Transverse colon (tissue), 4 donors: Measurements from ENCODE around the gene FIP1L1. TPM values are rescaled to one million over a fixed set of nuclear protein-coding genes. Genes with fewer than 3 reads are reported as not detected.

Experiments used
- DNase-seq: peaks from one replicate; pipeline ENCODE4 v3.0.0-alpha.2; 2019
- H3K27ac ChIP-seq, 4 donors: fragments of 200-600 bp; sonication (generic); 2 replicates each; pipeline ENCODE4 v1.5.1; 2016 to 2018; ENCODE audit warnings: inconsistent platforms in 4 of 4
- H3K27me3 ChIP-seq: fragments of 200-600 bp; sonication (generic); 2 replicates; pipeline ENCODE4 v1.5.1; 2017; ENCODE audit warnings: inconsistent platforms
- H3K36me3 ChIP-seq, 4 donors: fragments of 200-600 bp; sonication (generic); 2 replicates each; pipeline ENCODE4 v1.5.1; 2017 to 2019; ENCODE audit warnings: inconsistent platforms in 4 of 4
- H3K4me1 ChIP-seq, 4 donors: fragments of 200-600 bp; sonication (generic); 2 replicates each; pipeline ENCODE4 v1.5.1; 2017 to 2020; ENCODE audit warnings: inconsistent platforms in 4 of 4
- H3K4me3 ChIP-seq, 4 donors: fragments of 200-600 bp; sonication (generic); 1 replicate in 1 of 4; 2 replicates in 3 of 4; pipeline versions ENCODE4 v1.5.1 to v1.6.1; 2017 to 2019; ENCODE audit warnings: inconsistent platforms in 4 of 4
- H3K9me3 ChIP-seq, 2 donors: fragments of 200-600 bp; sonication (generic); 2 replicates each; pipeline ENCODE4 v1.5.1; 2017 to 2019; ENCODE audit warnings: inconsistent platforms in 2 of 2
- EP300 ChIP-seq: sonication (generic); formaldehyde crosslinking; IDR thresholded peaks from one replicate; pipeline ENCODE4 v1.6.1; 2017; ENCODE audit warnings: antibody characterized with exemption, low read depth
- POLR2A ChIP-seq: fragments of 450-650 bp; IDR thresholded peaks from one replicate; pipeline ENCODE4 v1.6.1; 2016; ENCODE audit warnings: antibody characterized with exemption, mild to moderate bottlenecking, moderate library complexity
- POLR2AphosphoS5 ChIP-seq, 3 donors: sonication (generic); formaldehyde crosslinking; IDR thresholded peaks; one replicate each; pipeline ENCODE4 v1.6.1; 2016; ENCODE audit warnings: antibody characterized with exemption in 3 of 3
- WGBS, 2 donors: methylation state at CpG; one replicate each; pipeline ENCODE4 v1.1.5; 2018; ENCODE audit warnings: low coverage in 1 of 2; 5-methylcytosine and 5-hydroxymethylcytosine counted together
- in situ Hi-C, 4 donors: fragments of 200-750 bp; cut with MboI; loops; one replicate each; pipeline versions ENCODE4 v1.15.0 to v1.15.1; 2017; ENCODE audit warnings: low sequenced_read_pairs in 3 of 4, low pct_ligation_motif_present in 1 of 4, low pct_unique_long_range_greater_than_20kb in 1 of 4
- intact Hi-C: fragments of 100-400 bp; cut with DNase I; formaldehyde crosslinking; loops from one replicate; pipeline ENCODE4 v1.15.1; 2023; ENCODE audit warnings: low total_unique reads
- total RNA-seq, 4 donors: library from RNA; depleted of rRNA; stranded (reverse); fragments of >200 nt; gene quantifications; one replicate each; pipeline ENCODE4 v1.1.0, GENCODE V29; 2016
- TF ChIP-seq, protein P1 (sequence below), 5 experiments: fragments of 200-600 bp in 3 of 5; fragments of 450-650 bp in 2 of 5; sonication (generic) in 3 of 5; IDR thresholded peaks; 1 replicate in 2 of 5; 2 replicates in 3 of 5; pipeline ENCODE4 v1.5.1; 2016 to 2017; ENCODE audit warnings: antibody characterized with exemption in 5 of 5, inconsistent platforms in 3 of 5, mild to moderate bottlenecking in 2 of 5, moderate library complexity in 1 of 5

Gene FIP1L1
- total RNA-seq, 4 donors from 2014 or later, result 20.6 to 97.5 (median 43.9) TPM

DNA sequence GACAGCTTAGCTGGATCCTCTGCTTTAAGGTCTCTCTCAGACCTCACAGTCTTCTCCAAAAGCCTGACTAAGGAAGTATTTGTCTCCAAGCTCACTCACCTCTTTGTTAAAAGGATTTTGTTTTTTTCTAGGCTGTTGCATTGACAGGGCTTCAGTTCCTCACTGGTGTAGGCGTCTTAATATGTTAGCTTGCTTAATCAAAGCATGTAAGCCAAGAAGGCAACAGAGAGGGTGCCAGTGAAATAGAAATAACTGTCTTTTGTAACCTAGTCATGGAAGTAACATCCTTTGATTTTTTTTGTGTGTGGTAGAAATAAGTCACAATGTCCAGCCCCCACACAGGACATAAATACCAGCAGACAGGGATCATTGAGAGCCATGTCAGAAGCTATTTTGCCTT is 58.8 kb downstream of the FIP1L1 start:
- in situ Hi-C loops (no loop called here), intact Hi-C loops (no loop called here)
- H3K27me3 ChIP-seq, result no peaks in the 10 kb centered on the region
- no peaks in the 10 kb centered on the region for H3K9me3 ChIP-seq
- DNase-seq, result no peak
- TF ChIP-seq POLR2A (no peak), EP300 (no peak), POLR2AphosphoS5 (IDR thresholded peaks at IDR 0.05) (no peak)
- TF ChIP-seq, protein P1, sequence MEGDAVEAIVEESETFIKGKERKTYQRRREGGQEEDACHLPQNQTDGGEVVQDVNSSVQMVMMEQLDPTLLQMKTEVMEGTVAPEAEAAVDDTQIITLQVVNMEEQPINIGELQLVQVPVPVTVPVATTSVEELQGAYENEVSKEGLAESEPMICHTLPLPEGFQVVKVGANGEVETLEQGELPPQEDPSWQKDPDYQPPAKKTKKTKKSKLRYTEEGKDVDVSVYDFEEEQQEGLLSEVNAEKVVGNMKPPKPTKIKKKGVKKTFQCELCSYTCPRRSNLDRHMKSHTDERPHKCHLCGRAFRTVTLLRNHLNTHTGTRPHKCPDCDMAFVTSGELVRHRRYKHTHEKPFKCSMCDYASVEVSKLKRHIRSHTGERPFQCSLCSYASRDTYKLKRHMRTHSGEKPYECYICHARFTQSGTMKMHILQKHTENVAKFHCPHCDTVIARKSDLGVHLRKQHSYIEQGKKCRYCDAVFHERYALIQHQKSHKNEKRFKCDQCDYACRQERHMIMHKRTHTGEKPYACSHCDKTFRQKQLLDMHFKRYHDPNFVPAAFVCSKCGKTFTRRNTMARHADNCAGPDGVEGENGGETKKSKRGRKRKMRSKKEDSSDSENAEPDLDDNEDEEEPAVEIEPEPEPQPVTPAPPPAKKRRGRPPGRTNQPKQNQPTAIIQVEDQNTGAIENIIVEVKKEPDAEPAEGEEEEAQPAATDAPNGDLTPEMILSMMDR (IDR thresholded peaks at IDR 0.05), result no peak
- H3K27ac ChIP-seq, result no peak overlapping the region
- WGBS, 2 donors, result 95 to 100% methylated on average over 1 of the region's 1 CpG
- H3K4me1 ChIP-seq, result no peaks in the 10 kb centered on the region
- H3K36me3 ChIP-seq, result peaks cover 0 to 8% (median 3%) of the 10 kb centered on the region in 4 donors
- H3K4me3 ChIP-seq, result no peak overlapping the region

- no peaks in the 10 kb centered on the region for H3K27me3 ChIP-seq
- H3K4me3 ChIP-seq, result no peak overlapping the region
- peaks cover 0 to 29% (median 4%) of the 10 kb centered on the region in 4 donors for H3K36me3 ChIP-seq
- H3K4me1 ChIP-seq, result no peaks in the 10 kb centered on the region
- in situ Hi-C loops, result no loop called here
- intact Hi-C loops, result no loop called here
- no peak overlapping the region for H3K27ac ChIP-seq
- WGBS, 2 donors, result 84 to 100% methylated on average over 1 of the region's 1 CpG
- H3K9me3 ChIP-seq, result no peaks in the 10 kb centered on the region
- no peak for TF ChIP-seq POLR2AphosphoS5 (IDR thresholded peaks at IDR 0.05)
- no peak for TF ChIP-seq EP300
- no peak for TF ChIP-seq POLR2A
- TF ChIP-seq, protein P1 (IDR thresholded peaks at IDR 0.05), result no peak
- no peak for DNase-seq
Measured at GRCh38 chr4:53441564-53441963, 64.1 kb downstream of the FIP1L1 start.

GRCh38 chr4:53444954-53445353 is 67.5 kb downstream of the FIP1L1 start:
- no peak for DNase-seq
- Histone ChIP-seq H3K4me1 (no peaks in the 10 kb centered on the region), H3K27ac (no peak overlapping the region), H3K4me3 (no peak overlapping the region), H3K9me3 (no peaks in the 10 kb centered on the region), H3K36me3 (peaks cover 0 to 28% (median 4%) of the 10 kb centered on the region in 4 donors), H3K27me3 (no peaks in the 10 kb centered on the region)
- intact Hi-C loops, result no loop called here
- 90 to 93% methylated on average over 2 of the region's 2 CpGs for WGBS, 2 donors
- in situ Hi-C loops, result no loop called here
- TF ChIP-seq, protein P1 (IDR thresholded peaks at IDR 0.05), result no peak
- no peak for TF ChIP-seq POLR2A
- no peak for TF ChIP-seq EP300
- no peak for TF ChIP-seq POLR2AphosphoS5 (IDR thresholded peaks at IDR 0.05)

- 92 to 94% methylated on average over 2 to 3 of the region's 3 CpGs for WGBS, 2 donors
- Histone ChIP-seq H3K4me1 (no peaks in the 10 kb centered on the region), H3K27ac (no peak overlapping the region), H3K4me3 (no peak overlapping the region), H3K27me3 (no peaks in the 10 kb centered on the region), H3K9me3 (no peaks in the 10 kb centered on the region), H3K36me3 (peaks cover 0 to 37% (median 11%) of the 10 kb centered on the region in 4 donors)
- intact Hi-C loops (no loop called here), in situ Hi-C loops (no loop called here)
- DNase-seq, result no peak
- no peak for TF ChIP-seq POLR2AphosphoS5 (IDR thresholded peaks at IDR 0.05)
- TF ChIP-seq, protein P1 (IDR thresholded peaks at IDR 0.05), result no peak
- no peak for TF ChIP-seq EP300
- no peak for TF ChIP-seq POLR2A
Measured at GRCh38 chr4:53450773-53451172, 73.3 kb downstream of the FIP1L1 start.
